Testis (tissue), 3 donors: ENCODE results near the gene NLK. TPM values are rescaled to one million over a fixed set of nuclear protein-coding genes. Genes with fewer than 3 reads are reported as not detected.

ENCODE experiments used
- DNase-seq: peaks from one replicate; pipeline ENCODE4 v3.0.0-alpha.2; 2019
- H3K27ac ChIP-seq, 2 donors: fragments of 200-600 bp; sonication (generic); one replicate each; pipeline ENCODE4 v1.5.1; 2019
- H3K27me3 ChIP-seq: fragments of 200-600 bp; sonication (generic); one replicate; pipeline ENCODE4 v1.5.1; 2019
- H3K36me3 ChIP-seq: fragments of 200-600 bp; sonication (generic); one replicate; pipeline ENCODE4 v1.5.1; 2017; ENCODE audit warnings: low read depth; ENCODE audit errors: missing control alignments
- H3K4me1 ChIP-seq: fragments of 200-600 bp; sonication (generic); one replicate; pipeline ENCODE4 v1.5.1; 2019
- H3K4me3 ChIP-seq, 2 donors: fragments of 200-600 bp; sonication (generic); one replicate each; pipeline ENCODE4 v1.5.1; 2017 to 2019
- H3K9me3 ChIP-seq: fragments of 200-600 bp; sonication (generic); one replicate; pipeline ENCODE4 v1.5.1; 2017
- CTCF ChIP-seq, 3 experiments: fragments of 450-650 bp in 2 of 3; fragments of 200-600 bp in 1 of 3; sonication (generic) in 1 of 3; IDR thresholded peaks; one replicate each; pipeline ENCODE4 v1.5.1; 2016 to 2019; ENCODE audit warnings: antibody characterized with exemption in 3 of 3, mild to moderate bottlenecking in 2 of 3, moderate library complexity in 1 of 3
- POLR2A ChIP-seq: fragments of 450-650 bp; IDR thresholded peaks from one replicate; pipeline ENCODE4 v1.6.1; 2017; ENCODE audit warnings: antibody characterized with exemption, mild to moderate bottlenecking, moderate library complexity
- WGBS, 2 donors: methylation state at CpG; one replicate each; pipeline ENCODE4 v1.1.5; 2018; 5-methylcytosine and 5-hydroxymethylcytosine counted together
- intact Hi-C: fragments of 100-400 bp; cut with DNase I; formaldehyde crosslinking; loops from one replicate; pipeline ENCODE4 v1.15.1; 2023; ENCODE audit warnings: low total_unique reads
- polyA plus RNA-seq: library from polyadenylated mRNA; stranded (reverse); fragments of 350-450 nt; fragmentation: Illumina TruSeq; extraction: RNeasy Lipid Tissue Mini Kit (QIAGEN cat#74804); gene quantifications from one replicate; pipeline ENCODE4 v1.2.3, GENCODE V29; 2014; ENCODE audit warnings: low read depth, low replicate concordance; ENCODE audit not compliant: insufficient read depth
- total RNA-seq, 2 donors: library from RNA; depleted of rRNA; stranded (reverse); fragments of >200 nt; gene quantifications; one replicate each; pipeline ENCODE4 v1.2.3, GENCODE V29; 2016

NLK gene
- total and polyA plus RNA-seq, 3 donors from 2014 or later, result 40.8 to 54.4 (median 47.0) TPM

- H3K4me1 ChIP-seq, result peaks cover 5% of the 10 kb centered on the region
- intact Hi-C loops, result no loop called here
- no peaks in the 10 kb centered on the region for H3K9me3 ChIP-seq
- no peak for DNase-seq
- H3K27me3 ChIP-seq, result no peaks in the 10 kb centered on the region
- no peaks in the 10 kb centered on the region for H3K36me3 ChIP-seq
- no peak overlapping the region for H3K4me3 ChIP-seq
- TF ChIP-seq POLR2A, result no peak
- TF ChIP-seq CTCF (IDR thresholded peaks at IDR 0.05), result no peak
- no peak overlapping the region for H3K27ac ChIP-seq
Observed at GRCh38 chr17:28194382-28194781, 151.9 kb downstream of the NLK start.

- Histone ChIP-seq H3K4me1 (no peaks in the 10 kb centered on the region), H3K27me3 (no peaks in the 10 kb centered on the region), H3K27ac (no peak overlapping the region), H3K9me3 (no peaks in the 10 kb centered on the region), H3K36me3 (no peaks in the 10 kb centered on the region), H3K4me3 (no peak overlapping the region)
- DNase-seq, result no peak
- 89 to 96% methylated on average over 1 of the region's 1 CpG for WGBS, 2 donors
- TF ChIP-seq CTCF (IDR thresholded peaks at IDR 0.05) (no peak), POLR2A (no peak)
- intact Hi-C loops, result no loop called here
Observed at GRCh38 chr17:28196636-28197035, 154.2 kb downstream of the NLK start.

GRCh38 chr17:28199115-28199514, 156.6 kb downstream of the NLK start:
- no peaks in the 10 kb centered on the region for H3K4me1 ChIP-seq

GRCh38 chr17:28199728-28200127, 157.3 kb downstream of the NLK start:
- Histone ChIP-seq H3K4me3 (no peak overlapping the region), H3K27ac (no peak overlapping the region)

More at GRCh38 chr17:28199115-28199514, 156.6 kb downstream of the NLK start:
- intact Hi-C loops, result no loop called here
- no peaks in the 10 kb centered on the region for H3K36me3 ChIP-seq
- no peak overlapping the region for H3K4me3 ChIP-seq
- H3K27me3 ChIP-seq, result no peaks in the 10 kb centered on the region
- no peaks in the 10 kb centered on the region for H3K9me3 ChIP-seq
- H3K27ac ChIP-seq, result no peak overlapping the region
- no peak for DNase-seq
- 87 to 91% methylated on average over 6 of the region's 6 CpGs for WGBS, 2 donors
- no peak for TF ChIP-seq CTCF (IDR thresholded peaks at IDR 0.05)
- TF ChIP-seq POLR2A, result no peak

More at GRCh38 chr17:28199728-28200127, 157.3 kb downstream of the NLK start:
- intact Hi-C loops, result no loop called here
- TF ChIP-seq POLR2A (no peak), CTCF (IDR thresholded peaks at IDR 0.05) (no peak)
- no peaks in the 10 kb centered on the region for H3K36me3 ChIP-seq
- H3K27me3 ChIP-seq, result no peaks in the 10 kb centered on the region
- H3K4me1 ChIP-seq, result no peaks in the 10 kb centered on the region
- H3K9me3 ChIP-seq, result no peaks in the 10 kb centered on the region
- WGBS, 2 donors, result 87 to 91% methylated on average over 2 of the region's 2 CpGs
- DNase-seq, result no peak
